Left ventricle myocardium inferior (tissue), 1 donor: ENCODE measurements around the gene SPECC1L. TPM values are rescaled to one million over a fixed set of nuclear protein-coding genes. Genes with fewer than 3 reads are reported as not detected.
A peak's percentile ranks its signal among the peaks of the same experiment; 100 is the strongest.

Experiments
- DNase-seq: peaks from one replicate; pipeline ENCODE4 v3.0.0-alpha.2; 2020
- H3K27ac ChIP-seq: fragments of 200-600 bp; replicated peaks from 2 replicates; pipeline ENCODE4 v1.8.0; 2021
- H3K27me3 ChIP-seq: fragments of 200-600 bp; 2 replicates; pipeline ENCODE4 v1.8.0; 2021; ENCODE audit warnings: low read depth
- H3K36me3 ChIP-seq: fragments of 200-600 bp; 2 replicates; pipeline ENCODE4 v1.8.0; 2021
- H3K4me1 ChIP-seq: fragments of 200-600 bp; 2 replicates; pipeline ENCODE4 v1.8.0; 2021
- H3K4me3 ChIP-seq: fragments of 200-600 bp; 2 replicates; pipeline ENCODE4 v1.8.0; 2021; ENCODE audit warnings: mild to moderate bottlenecking, moderate library complexity
- H3K9me3 ChIP-seq: fragments of 200-600 bp; replicated peaks from 2 replicates; pipeline ENCODE4 v1.8.0; 2021
- CTCF ChIP-seq: fragments of 200-600 bp; IDR thresholded peaks from 2 replicates; pipeline ENCODE4 v1.8.0; 2021; ENCODE audit warnings: antibody characterized with exemption, mild to moderate bottlenecking, borderline replicate concordance
- intact Hi-C: fragments of 100-400 bp; cut with micrococcal nuclease; formaldehyde crosslinking; loops from one replicate; pipeline ENCODE4 v1.11.0; 2022
- total RNA-seq: library from RNA; stranded (reverse); fragmentation: NEBNext Ultra II Directional; extraction: Animal tissue kit (Norgen Biotek cat#: 25700); gene quantifications from one replicate; pipeline ENCODE4 v1.2.1, GENCODE V29; 2021
- donor health status: DM: no; HTN: yes; CAD: no; lungs with severe emphysema.

Gene SPECC1L
- total RNA-seq, 1 donor from 2014 or later = 51.9 TPM

- DNase-seq = no peak
- TF ChIP-seq CTCF = no peak
- H3K4me3 ChIP-seq = no peak overlapping the region
- H3K9me3 ChIP-seq = no peaks in the 10 kb centered on the region
- H3K27me3 ChIP-seq = no peaks in the 10 kb centered on the region
- peaks cover 8% of the 10 kb centered on the region for H3K36me3 ChIP-seq
- peak overlapping the region; percentile 79 for H3K27ac ChIP-seq
- intact Hi-C loops = loop anchor here (10.0 kb wide), 1 partner anchor 64 kb away; no protein-coding TSS in a partner anchor
- peaks cover 64% of the 10 kb centered on the region for H3K4me1 ChIP-seq
These were observed 149.7 kb downstream of the SPECC1L start for GRCh38 chr22:24420072-24420976.

GRCh38 chr22:24420977-24421343 is 150.3 kb downstream of the SPECC1L start:
- peaks cover 2% of the 10 kb centered on the region for H3K36me3 ChIP-seq
- no peak for TF ChIP-seq CTCF
- H3K27me3 ChIP-seq = no peaks in the 10 kb centered on the region
- peak overlapping the region; percentile 79 for H3K27ac ChIP-seq
- H3K9me3 ChIP-seq = no peaks in the 10 kb centered on the region
- H3K4me3 ChIP-seq = no peak overlapping the region
- no peak for DNase-seq
- intact Hi-C loops = loop anchor here (10.0 kb wide), 1 partner anchor 64 kb away; no protein-coding TSS in a partner anchor
- H3K4me1 ChIP-seq = peaks cover 68% of the 10 kb centered on the region

GRCh38 chr22:24421428-24421931 is 150.8 kb downstream of the SPECC1L start:
- Histone ChIP-seq H3K36me3 (no peaks in the 10 kb centered on the region), H3K4me3 (no peak overlapping the region), H3K9me3 (no peaks in the 10 kb centered on the region), H3K27ac (peak overlapping the region; percentile 79), H3K4me1 (peaks cover 68% of the 10 kb centered on the region), H3K27me3 (no peaks in the 10 kb centered on the region)
- intact Hi-C loops = loop anchor here (10.0 kb wide), 1 partner anchor 63 kb away; no protein-coding TSS in a partner anchor
- no peak for DNase-seq
- no peak for TF ChIP-seq CTCF

GRCh38 chr22:24422102-24422665 is 151.6 kb downstream of the SPECC1L start:
- H3K27ac ChIP-seq = peak overlapping the region; percentile 79
- DNase-seq = no peak

More at GRCh38 chr22:24422102-24422665, 151.6 kb downstream of the SPECC1L start:
- H3K27me3 ChIP-seq = no peaks in the 10 kb centered on the region
- peaks cover 68% of the 10 kb centered on the region for H3K4me1 ChIP-seq
- no peaks in the 10 kb centered on the region for H3K36me3 ChIP-seq
- no peak overlapping the region for H3K4me3 ChIP-seq
- H3K9me3 ChIP-seq = no peaks in the 10 kb centered on the region
- intact Hi-C loops = loop anchor here (10.0 kb wide), 1 partner anchor 63 kb away; no protein-coding TSS in a partner anchor
- no peak for TF ChIP-seq CTCF
